ENCODE data around the gene ACAD8.

- TF ChIP-seq CTCF (IDR thresholded peaks at IDR 0.05; ENCODE audit: low read depth, low read length) = no peak
- TF ChIP-seq EZH2phosphoT487 (IDR thresholded peaks at IDR 0.05; ENCODE audit: low read depth) = no peak
These were observed 7.3 kb upstream of the ACAD8 start for GRCh38 chr11:134246100-134246499.
